Measurements from ENCODE around the gene PHACTR4.
"Not testable (repeated sequence)": the region's sequence is repeated elsewhere in the genome, so short reads cannot be mapped to it uniquely, and the experiment has no call there.

The PHACTR4 gene

GRCh38 chr1:28369371-28370238 is at the start of gene PHACTR4:
TSS of gene PHACTR4 (plus strand) at chr1:28369740. CDS start at chr1:28407448, 37,708 bp downstream.
- peak; percentile 46 to 51 for DNase-seq (ENCODE audit: low read depth in 2 of 2)

GRCh38 chr1:28322194-28322593 is 47.3 kb upstream of the PHACTR4 start:
- DNase-seq (ENCODE audit: low read depth in 2 of 2) = no peak

GRCh38 chr1:28323720-28324119 is 45.8 kb upstream of the PHACTR4 start:
- DNase-seq (ENCODE audit: low read depth in 2 of 2) = no peak

GRCh38 chr1:28326515-28326914 is 43.0 kb upstream of the PHACTR4 start:
- DNase-seq (ENCODE audit: low read depth in 2 of 2) = no peak

GRCh38 chr1:28326984-28327383 is 42.6 kb upstream of the PHACTR4 start:
- no peak for DNase-seq (ENCODE audit: low read depth in 2 of 2)

- DNase-seq (ENCODE audit: low read depth in 2 of 2) = not testable (repeated sequence)
These were observed 42.1 kb upstream of the PHACTR4 start for GRCh38 chr1:28327431-28327830.

- no peak for DNase-seq (ENCODE audit: low read depth in 2 of 2)
These were observed 41.3 kb upstream of the PHACTR4 start for GRCh38 chr1:28328228-28328648.

GRCh38 chr1:28329395-28330153 is 40.0 kb upstream of the PHACTR4 start:
- peak in 1 of 2 donors; percentile 17 for DNase-seq (ENCODE audit: low read depth in 2 of 2)

GRCh38 chr1:28338897-28339296 is 30.6 kb upstream of the PHACTR4 start:
- no peak for DNase-seq (ENCODE audit: low read depth in 2 of 2)

- no peak for DNase-seq (ENCODE audit: low read depth in 2 of 2)
These were observed 30.0 kb upstream of the PHACTR4 start for GRCh38 chr1:28339551-28339950.

- DNase-seq (ENCODE audit: low read depth in 2 of 2) = no peak
These were observed 29.1 kb upstream of the PHACTR4 start for GRCh38 chr1:28340221-28340974.

- DNase-seq (ENCODE audit: low read depth in 2 of 2) = no peak
These were observed 27.9 kb upstream of the PHACTR4 start for GRCh38 chr1:28341591-28341990.

- no peak for DNase-seq (ENCODE audit: low read depth in 2 of 2)
These were observed 26.1 kb upstream of the PHACTR4 start for GRCh38 chr1:28343405-28343804.

- DNase-seq (ENCODE audit: low read depth in 2 of 2) = not testable (repeated sequence)
These were observed 16.2 kb upstream of the PHACTR4 start for GRCh38 chr1:28353248-28353810.

- DNase-seq (ENCODE audit: low read depth in 2 of 2) = no peak
These were observed 15.4 kb upstream of the PHACTR4 start for GRCh38 chr1:28354121-28354520.

- DNase-seq (ENCODE audit: low read depth in 2 of 2) = no peak
These were observed 10.8 kb upstream of the PHACTR4 start for GRCh38 chr1:28358716-28359115.

GRCh38 chr1:28359592-28360239 is 9.8 kb upstream of the PHACTR4 start:
- peak; percentile 26 to 57 for DNase-seq (ENCODE audit: low read depth in 2 of 2)

- DNase-seq (ENCODE audit: low read depth in 2 of 2) = no peak
These were observed 4.7 kb upstream of the PHACTR4 start for GRCh38 chr1:28364888-28365287.

GRCh38 chr1:28365864-28366263 is 3.7 kb upstream of the PHACTR4 start:
- DNase-seq (ENCODE audit: low read depth in 2 of 2) = no peak

GRCh38 chr1:28368608-28369007 is 932 bp upstream of the PHACTR4 start:
- DNase-seq (ENCODE audit: low read depth in 2 of 2) = not testable (repeated sequence)

Measured in stimulated activated CD4-positive, alpha-beta T cell treated with anti-CD3 and anti-CD28 coated beads, Interleukin-1b, Interleukin-23, amount 100 ng/mL, for 1 hour (primary cell).